Gastroesophageal sphincter (tissue), 4 donors: ENCODE results near the gene ALDH16A1. TPM values are rescaled to one million over a fixed set of nuclear protein-coding genes. Genes with fewer than 3 reads are reported as not detected.

Experiments used
- ATAC-seq: fragments of 150-250 bp; one replicate; pipeline ENCODE4 v1.9.1; 2016; ENCODE audit warnings: mild to moderate bottlenecking, moderate library complexity
- H3K27ac ChIP-seq, 4 donors: fragments of 200-600 bp; sonication (generic) in 3 of 4; 1 replicate in 3 of 4; 2 replicates in 1 of 4; pipeline ENCODE4 v1.5.1; 2016 to 2019
- H3K27me3 ChIP-seq: fragments of 200-600 bp; sonication (generic); one replicate; pipeline ENCODE4 v1.5.1; 2019
- H3K36me3 ChIP-seq, 2 donors: fragments of 200-600 bp; sonication (generic); one replicate each; pipeline ENCODE4 v1.5.1; 2019; ENCODE audit warnings: control low read depth in 1 of 2
- H3K4me1 ChIP-seq, 3 donors: fragments of 200-600 bp; sonication (generic); 1 replicate in 2 of 3; 2 replicates in 1 of 3; pipeline ENCODE4 v1.5.1; 2016 to 2019; ENCODE audit warnings: control low read depth in 2 of 3
- H3K4me3 ChIP-seq, 2 donors: fragments of 200-600 bp; sonication (generic); one replicate each; pipeline ENCODE4 v1.5.1; 2019; ENCODE audit warnings: mild to moderate bottlenecking in 1 of 2, moderate library complexity in 1 of 2
- H3K9me3 ChIP-seq, 3 donors: fragments of 200-600 bp; sonication (generic); one replicate each; pipeline ENCODE4 v1.5.1; 2017 to 2019; ENCODE audit warnings: control low read depth in 2 of 3
- CTCF ChIP-seq, 4 experiments: fragments of 200-600 bp in 2 of 4; fragments of 450-650 bp in 2 of 4; sonication (generic) in 1 of 4; IDR thresholded peaks; one replicate each; pipeline ENCODE4 v1.5.1; 2017 to 2019; ENCODE audit warnings: antibody characterized with exemption in 4 of 4, mild to moderate bottlenecking in 2 of 4, moderate library complexity in 2 of 4
- EP300 ChIP-seq: sonication (generic); formaldehyde crosslinking; IDR thresholded peaks from one replicate; pipeline ENCODE4 v1.6.1; 2017; ENCODE audit warnings: antibody characterized with exemption, mild to moderate bottlenecking
- POLR2A ChIP-seq, 2 donors: fragments of 450-650 bp; IDR thresholded peaks; one replicate each; pipeline ENCODE4 v1.6.1; 2017; ENCODE audit warnings: antibody characterized with exemption in 2 of 2, mild to moderate bottlenecking in 2 of 2, moderate library complexity in 1 of 2
- POLR2AphosphoS5 ChIP-seq: sonication (generic); formaldehyde crosslinking; IDR thresholded peaks from one replicate; pipeline ENCODE4 v1.6.1; 2017; ENCODE audit warnings: antibody characterized with exemption
- WGBS, 2 donors: methylation state at CpG; one replicate each; pipeline ENCODE4 v1.1.5; 2018; ENCODE audit warnings: low coverage in 1 of 2; 5-methylcytosine and 5-hydroxymethylcytosine counted together
- total RNA-seq, 4 donors: library from RNA; depleted of rRNA; stranded (reverse); fragments of >200 nt; gene quantifications; one replicate each; pipeline ENCODE4 v1.1.0, GENCODE V29; 2016

ALDH16A1 gene
- total RNA-seq, 4 donors from 2014 or later, result 11.8 to 34.4 (median 22.2) TPM

- no peak overlapping the region for H3K27ac ChIP-seq
- peak in 1 of 4 experiments; percentile 12 for TF ChIP-seq CTCF (IDR thresholded peaks at IDR 0.05)
- TF ChIP-seq POLR2A (IDR thresholded peaks at IDR 0.05), result no peak
- no peak for TF ChIP-seq POLR2AphosphoS5
- TF ChIP-seq EP300, result no peak
- 29 to 45% methylated on average over 3 to 5 of the region's 28 CpGs for WGBS, 2 donors
- H3K4me1 ChIP-seq, result peaks cover 0 to 20% (median 9%) of the 10 kb centered on the region in 3 donors
- no peak overlapping the region for H3K4me3 ChIP-seq
- ATAC-seq, result no peak
- no peaks in the 10 kb centered on the region for H3K9me3 ChIP-seq
- H3K36me3 ChIP-seq, result no peaks in the 10 kb centered on the region
- H3K27me3 ChIP-seq, result peaks cover 100% of the 10 kb centered on the region
Measured at GRCh38 chr19:49430678-49431329, 22.2 kb upstream of the ALDH16A1 start.

- H3K27ac ChIP-seq, result no peak overlapping the region
- H3K9me3 ChIP-seq, result no peaks in the 10 kb centered on the region
- H3K27me3 ChIP-seq, result peaks cover 100% of the 10 kb centered on the region
- 49 to 100% methylated on average over 2 to 14 of the region's 29 CpGs for WGBS, 2 donors
- ATAC-seq, result no peak
- H3K4me1 ChIP-seq, result peaks cover 0 to 20% (median 9%) of the 10 kb centered on the region in 3 donors
- TF ChIP-seq EP300, result no peak
- no peak for TF ChIP-seq CTCF (IDR thresholded peaks at IDR 0.05)
- no peak for TF ChIP-seq POLR2AphosphoS5
- TF ChIP-seq POLR2A (IDR thresholded peaks at IDR 0.05), result no peak
- no peak overlapping the region for H3K4me3 ChIP-seq
- no peaks in the 10 kb centered on the region for H3K36me3 ChIP-seq
Measured at GRCh38 chr19:49431330-49431749, 21.7 kb upstream of the ALDH16A1 start.

DNA sequence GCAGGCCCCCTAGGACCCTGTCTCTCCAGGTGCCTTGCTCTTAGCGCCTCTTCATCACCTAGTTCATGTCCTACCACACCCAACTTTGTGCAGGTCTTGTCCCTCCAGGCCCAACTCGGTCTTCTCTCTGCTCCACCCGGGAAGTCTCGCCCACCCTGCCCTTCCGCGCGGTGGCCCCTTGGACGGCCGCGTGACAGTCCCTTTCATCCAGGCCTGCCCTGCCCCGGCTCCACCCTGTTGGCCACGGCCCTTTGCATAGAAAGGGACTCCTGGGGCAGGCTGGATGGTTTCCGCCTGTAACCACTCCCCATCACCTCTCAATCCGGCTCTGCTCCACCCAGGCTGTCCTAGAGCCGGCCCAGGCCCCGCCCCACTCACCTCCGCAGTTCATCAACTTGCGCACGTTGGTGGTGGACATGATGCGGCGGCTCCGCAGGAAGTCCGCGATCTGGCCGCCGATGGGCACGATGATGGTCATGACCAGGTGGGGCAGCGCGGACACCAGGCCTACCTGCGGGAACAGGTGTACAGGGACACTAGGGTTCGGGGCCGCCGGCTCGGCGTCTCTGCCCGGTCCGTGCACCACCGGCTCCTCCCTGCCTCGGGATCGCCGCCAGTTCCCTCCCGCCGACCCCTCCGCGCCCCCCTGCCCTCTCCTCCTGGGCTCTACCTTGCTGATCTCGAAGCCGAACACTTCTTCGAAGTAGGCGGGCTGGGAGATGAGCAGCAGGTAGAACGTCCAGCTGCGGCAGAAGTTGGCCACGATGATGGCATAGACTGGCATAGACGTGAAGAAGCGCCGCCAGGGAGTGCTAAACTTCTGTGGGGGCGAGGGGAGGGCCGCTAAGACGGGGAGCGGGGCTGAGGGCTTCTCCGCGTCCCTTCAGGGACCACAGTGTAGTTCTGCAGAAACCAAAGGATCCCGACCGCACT lies 20.6 kb upstream of the ALDH16A1 start:
- H3K36me3 ChIP-seq, result no peaks in the 10 kb centered on the region
- 11 to 12% methylated on average over 8 to 11 of the region's 63 CpGs for WGBS, 2 donors
- no peaks in the 10 kb centered on the region for H3K9me3 ChIP-seq
- TF ChIP-seq CTCF (IDR thresholded peaks at IDR 0.05) (no peak), POLR2A (IDR thresholded peaks at IDR 0.05) (no peak), EP300 (no peak), POLR2AphosphoS5 (no peak)
- H3K4me1 ChIP-seq, result peaks cover 0 to 20% (median 9%) of the 10 kb centered on the region in 3 donors
- peaks cover 100% of the 10 kb centered on the region for H3K27me3 ChIP-seq
- no peak overlapping the region for H3K4me3 ChIP-seq
- H3K27ac ChIP-seq, result no peak overlapping the region
- no peak for ATAC-seq

GRCh38 chr19:49433240-49433901 lies 19.7 kb upstream of the ALDH16A1 start:
- TF ChIP-seq POLR2A (IDR thresholded peaks at IDR 0.05) (no peak), CTCF (IDR thresholded peaks at IDR 0.05) (no peak), POLR2AphosphoS5 (no peak), EP300 (no peak)
- ATAC-seq, result no peak
- Histone ChIP-seq H3K9me3 (no peaks in the 10 kb centered on the region), H3K27ac (no peak overlapping the region), H3K36me3 (no peaks in the 10 kb centered on the region), H3K4me1 (peaks cover 0 to 12% (median 3%) of the 10 kb centered on the region in 3 donors), H3K4me3 (no peak overlapping the region), H3K27me3 (peaks cover 100% of the 10 kb centered on the region)
- WGBS, 2 donors, result 5 to 24% methylated on average over 4 to 19 of the region's 31 CpGs
